ENCODE measurements around the gene GUCY1A1.

The GUCY1A1 gene

DNA sequence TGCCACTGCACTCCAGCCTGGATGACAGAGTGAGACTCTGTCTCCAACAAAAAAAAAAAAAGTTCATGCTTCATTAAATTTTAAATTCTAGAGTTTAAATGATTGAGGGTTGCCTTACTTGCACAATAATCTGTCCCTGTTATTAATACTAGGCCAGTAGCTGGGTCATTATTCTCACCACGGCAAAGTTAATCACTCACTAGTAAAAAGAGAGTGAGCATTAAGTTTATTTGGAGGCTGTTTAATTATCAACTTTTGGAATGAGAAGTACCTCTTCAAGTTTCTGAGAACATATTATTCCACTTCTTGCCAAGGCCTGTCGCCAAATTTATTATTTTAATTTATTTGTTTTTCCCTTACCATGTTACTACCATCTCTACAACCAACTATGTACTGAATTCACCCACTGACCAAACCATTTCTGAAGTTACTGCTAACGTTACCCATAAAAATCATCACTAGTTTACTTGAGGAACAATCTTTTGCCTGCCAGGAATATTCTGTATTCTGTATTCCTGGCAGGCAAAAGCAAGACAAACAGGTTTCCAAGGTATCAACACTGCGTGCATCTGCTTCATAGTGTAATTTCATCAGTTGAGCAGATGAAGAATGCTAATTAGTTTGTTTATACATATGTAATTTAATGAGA, 26.5 kb downstream of the GUCY1A1 start:
- no peak for DNase-seq

DNA sequence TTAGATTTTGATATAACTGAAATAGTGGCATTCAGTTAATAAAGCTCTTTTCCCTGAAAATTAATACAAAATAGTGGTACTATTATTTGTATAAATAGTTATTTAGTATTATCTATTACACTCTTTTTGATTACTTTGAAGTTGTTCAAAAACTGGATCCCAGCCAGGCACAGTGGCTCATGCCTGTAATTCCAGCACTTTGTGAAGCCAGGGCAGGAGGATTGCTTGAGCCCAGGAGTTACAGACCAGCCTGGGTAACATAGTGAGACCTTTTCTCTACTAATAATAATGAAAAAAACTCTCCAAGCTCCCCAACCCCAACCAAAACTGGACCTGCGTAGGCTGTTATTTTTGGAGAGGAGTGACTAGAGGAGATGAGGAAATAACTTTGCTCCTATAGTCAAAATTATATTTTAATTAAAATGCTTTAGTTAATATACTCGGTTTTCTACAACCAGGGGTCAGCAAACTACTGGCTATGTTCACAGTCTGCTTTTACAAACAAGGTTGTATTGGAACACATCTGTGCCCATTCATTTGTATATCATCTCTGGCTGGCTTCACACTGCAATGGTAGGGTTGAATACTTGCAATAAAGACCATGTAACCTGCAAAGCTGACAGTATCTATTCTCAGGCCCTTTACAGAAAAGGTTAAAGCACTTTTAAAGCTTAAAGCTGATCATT, 27.6 kb downstream of the GUCY1A1 start:
- no peak for DNase-seq

DNA sequence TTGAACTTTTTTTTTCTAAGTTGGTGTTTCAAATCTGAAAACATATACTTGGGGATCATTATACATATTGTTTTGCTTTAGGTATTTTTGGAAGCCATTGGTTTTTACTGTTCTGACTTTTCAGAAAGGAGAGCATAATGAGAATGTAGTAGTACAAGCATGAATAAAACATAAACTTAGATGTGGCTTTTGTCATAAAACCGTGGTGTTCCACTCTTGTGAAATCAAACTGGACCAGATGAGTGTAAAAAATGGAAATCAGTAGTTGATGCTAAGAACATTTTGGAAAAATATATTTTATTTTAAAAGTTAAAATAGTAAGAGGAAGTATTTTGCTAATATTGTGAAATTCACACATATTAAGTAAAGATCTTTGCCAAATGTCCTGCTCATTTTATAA, 29.6 kb downstream of the GUCY1A1 start:
- no peak for DNase-seq

DNA sequence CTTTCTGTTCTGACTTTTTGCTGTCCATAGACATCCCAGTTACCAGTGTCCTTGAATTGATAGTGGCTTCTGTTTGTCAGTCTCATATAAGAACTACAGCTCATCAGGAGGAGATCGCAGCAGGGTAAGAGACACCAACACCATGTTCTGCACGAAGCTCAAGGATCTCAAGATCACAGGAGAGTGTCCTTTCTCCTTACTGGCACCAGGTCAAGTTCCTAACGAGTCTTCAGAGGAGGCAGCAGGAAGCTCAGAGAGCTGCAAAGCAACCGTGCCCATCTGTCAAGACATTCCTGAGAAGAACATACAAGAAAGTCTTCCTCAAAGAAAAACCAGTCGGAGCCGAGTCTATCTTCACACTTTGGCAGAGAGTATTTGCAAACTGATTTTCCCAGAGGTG, 30.1 kb downstream of the GUCY1A1 start:
- no peak for DNase-seq

DNA sequence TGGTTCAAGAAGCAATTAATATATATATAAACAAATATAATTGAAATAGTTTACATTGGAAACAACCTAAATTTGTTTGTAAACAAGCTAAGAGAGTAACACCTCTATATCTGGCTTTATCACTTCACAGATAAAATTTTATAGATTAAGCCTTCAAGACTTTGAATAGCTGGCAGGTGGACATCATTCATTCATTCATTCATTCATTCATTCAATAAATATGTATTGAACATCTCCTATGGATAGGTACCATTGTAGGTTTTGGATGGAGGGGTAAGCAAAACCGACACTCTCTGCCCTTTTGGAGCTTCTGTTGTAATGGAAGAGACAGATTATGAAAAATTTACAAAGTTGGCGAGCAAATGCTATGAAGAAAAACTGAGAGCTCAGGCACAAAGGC, 35.2 kb downstream of the GUCY1A1 start:
- no peak for DNase-seq

DNA sequence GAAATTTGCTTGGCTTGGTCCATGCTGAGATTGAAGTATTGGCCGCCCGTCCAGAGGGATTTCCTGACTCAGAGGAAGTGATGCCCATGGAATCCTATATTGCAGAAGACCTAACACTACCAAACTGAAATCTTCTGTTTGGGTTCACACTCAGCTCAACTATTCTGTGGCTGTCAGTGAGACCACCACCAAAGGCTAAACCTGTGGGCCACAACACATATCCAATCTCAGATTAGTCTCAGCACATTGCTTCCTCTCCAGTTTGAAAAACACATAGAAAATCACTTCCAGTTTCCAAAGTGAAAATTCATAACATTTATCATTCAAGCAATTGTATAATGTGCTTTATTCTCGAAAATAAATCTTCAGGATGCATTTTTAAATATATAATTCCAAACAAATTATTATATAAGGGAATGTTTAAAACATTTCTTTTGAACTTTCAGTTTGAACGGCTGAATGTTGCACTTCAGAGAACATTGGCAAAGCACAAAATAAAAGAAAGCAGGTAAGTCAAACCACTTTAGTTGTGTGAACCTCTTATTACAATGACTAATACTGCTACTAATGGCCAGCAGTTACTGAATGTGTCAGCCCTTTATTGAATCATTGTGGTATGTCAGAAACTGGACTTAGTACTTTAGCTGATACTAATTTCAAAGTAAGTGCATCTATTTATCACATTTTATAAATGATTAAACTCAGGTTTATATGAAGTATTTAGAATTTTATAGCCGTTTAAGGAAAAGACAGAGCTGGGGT, 37.0 kb downstream of the GUCY1A1 start:
- no peak for DNase-seq

DNA sequence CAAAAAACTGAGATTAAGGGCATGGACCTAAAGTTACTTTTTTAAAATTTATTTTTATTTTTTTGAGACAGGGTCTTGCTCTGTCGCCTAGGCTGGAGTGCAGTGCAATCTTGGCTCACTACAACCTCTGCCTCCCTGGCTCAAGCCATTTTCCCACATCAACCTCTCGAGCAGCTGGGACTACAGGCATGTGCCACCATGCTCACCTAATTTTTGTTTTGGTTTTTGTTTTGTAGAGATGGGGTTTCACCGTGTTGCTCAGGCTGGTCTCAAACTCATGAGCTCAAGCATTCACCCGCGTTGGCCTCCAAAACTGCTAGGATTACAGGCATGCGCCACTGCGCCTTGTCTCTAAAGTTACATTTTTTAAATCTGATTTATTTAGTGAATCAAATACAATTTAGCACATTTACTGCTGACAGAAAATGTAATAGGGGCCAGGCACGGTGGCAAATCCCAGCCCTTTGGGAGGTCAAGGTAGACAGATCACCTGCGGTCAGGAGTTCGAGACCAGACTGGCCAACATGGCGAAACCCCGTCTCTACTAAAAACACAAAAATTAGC, 38.3 kb downstream of the GUCY1A1 start:
- no peak for DNase-seq

DNA sequence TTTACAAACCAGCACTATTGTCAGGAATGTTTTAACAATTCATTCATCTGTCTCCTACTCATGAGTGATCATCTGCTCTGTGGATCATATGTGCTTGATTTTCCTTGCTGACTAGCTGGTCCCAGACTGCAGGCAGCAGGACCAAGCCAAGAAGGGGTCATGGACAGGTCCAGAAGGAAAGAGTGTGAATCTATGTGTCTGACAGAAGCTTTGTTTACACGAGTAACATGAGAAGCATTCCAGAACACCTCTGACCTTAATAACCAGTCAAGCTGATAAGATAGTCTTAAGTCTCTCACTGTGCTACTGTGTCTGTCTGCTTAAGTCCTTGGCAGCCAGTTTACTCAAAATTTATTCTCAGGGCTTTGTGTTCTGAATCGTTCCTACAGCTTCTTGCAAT, 39.0 kb downstream of the GUCY1A1 start:
- DNase-seq, result no peak

DNA sequence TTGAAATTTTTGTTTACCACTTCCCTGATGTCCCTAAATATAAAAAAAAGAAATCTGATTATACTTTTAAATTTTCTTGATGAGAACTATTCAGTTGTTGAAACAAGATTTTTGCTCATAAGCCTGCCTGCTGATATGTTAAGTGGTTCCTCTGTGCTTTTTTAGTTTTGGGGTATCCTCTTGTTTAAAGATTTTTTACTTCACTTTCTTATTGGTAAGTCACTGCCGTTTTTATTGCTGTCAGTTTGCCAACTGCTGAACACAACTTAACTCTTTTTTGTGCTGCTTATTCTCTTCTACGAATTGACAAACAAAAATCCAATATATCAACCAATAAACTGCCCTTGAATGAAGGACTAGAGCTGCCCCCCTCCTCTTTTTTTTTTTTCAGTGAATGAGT, 39.5 kb downstream of the GUCY1A1 start:
- DNase-seq, result no peak

DNA sequence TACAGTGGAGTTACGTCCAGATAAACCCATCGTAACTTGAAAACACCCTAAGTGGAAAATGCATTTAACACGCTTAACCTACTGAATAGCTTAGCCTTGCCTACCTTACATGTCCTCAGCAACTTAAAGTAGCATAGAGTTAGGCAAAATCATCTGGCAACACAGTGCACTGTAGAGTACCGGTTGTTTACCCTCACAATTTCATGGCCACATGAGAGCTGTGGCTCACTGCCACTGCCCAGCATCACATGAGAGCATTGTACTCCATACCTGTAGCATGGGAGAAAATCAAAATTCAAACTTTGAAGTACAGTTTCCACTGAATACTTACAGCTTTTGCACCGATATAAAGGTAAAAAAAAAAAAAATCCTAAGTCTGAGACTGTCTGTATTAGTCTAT, 40.6 kb downstream of the GUCY1A1 start:
- DNase-seq, result no peak

DNA sequence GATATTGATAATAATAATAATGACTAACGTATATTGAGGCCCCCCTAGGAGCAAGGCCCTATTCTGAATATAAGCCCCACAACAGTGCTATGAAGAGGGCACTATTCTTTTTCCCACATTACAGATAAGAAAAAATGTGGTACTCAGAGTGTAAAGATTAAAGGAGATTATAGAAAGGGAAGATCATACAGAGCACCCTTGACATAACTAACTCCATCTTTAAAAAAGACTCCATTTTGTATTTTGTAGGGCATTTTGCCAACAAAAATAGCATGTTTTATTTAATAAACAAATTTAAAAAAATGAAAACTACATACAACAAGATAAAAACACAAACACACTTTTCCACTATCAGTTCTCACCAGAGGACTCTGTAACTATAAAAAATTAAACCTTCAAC, 42.1 kb downstream of the GUCY1A1 start:
- DNase-seq, result no peak

DNA sequence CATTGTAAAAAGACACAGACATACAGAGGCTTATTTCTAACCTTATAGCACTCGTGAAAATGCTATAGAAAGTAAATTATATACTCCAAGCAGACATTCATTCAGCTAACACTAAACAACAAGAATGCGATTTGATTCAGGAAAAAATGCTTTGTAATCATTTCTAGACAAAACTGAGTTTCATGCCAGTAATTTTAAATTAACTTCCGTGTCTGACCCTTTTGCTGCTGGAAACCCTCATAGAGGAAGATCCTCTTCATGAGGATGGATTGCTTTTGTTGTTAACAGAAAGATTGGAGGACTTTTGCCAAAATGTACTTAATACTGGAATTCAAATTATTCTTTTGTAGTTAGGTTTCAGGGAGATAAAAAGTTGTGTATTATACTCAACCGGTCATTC, 43.3 kb downstream of the GUCY1A1 start:
- no peak for DNase-seq

DNA sequence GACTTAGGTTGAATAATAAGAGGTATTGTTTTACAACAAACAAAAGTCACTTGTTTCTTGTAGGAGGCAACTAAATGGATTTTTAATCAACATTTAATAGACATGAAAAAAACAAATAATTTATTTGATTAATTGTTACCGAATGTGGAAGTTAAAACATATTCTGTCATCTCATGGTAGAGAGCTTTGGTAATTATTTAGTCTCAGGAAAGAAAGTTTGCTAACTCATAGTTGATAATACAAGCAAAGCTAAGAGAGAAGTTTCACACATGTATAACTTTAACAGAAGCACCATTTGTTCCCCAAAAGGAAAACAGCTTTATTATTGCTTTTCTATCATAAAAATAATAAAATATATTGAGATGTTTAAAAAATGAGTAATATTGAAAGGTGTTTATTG, 44.9 kb downstream of the GUCY1A1 start:
- DNase-seq, result no peak

DNA sequence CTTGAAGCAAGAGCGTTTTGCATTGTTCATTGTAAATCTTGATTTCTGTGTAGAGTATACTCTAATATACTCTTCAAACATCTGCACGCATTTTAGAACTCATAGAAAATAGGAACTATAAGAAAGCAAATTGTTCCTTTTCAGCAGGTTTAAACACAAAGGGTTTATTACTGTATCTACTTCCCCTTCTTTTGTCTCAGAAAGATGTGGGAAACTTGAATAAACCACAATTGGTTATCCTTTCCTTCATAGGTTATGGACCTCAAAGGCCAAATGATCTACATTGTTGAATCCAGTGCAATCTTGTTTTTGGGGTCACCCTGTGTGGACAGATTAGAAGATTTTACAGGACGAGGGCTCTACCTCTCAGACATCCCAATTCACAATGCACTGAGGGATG, 46.2 kb downstream of the GUCY1A1 start:
- no peak for DNase-seq

DNA sequence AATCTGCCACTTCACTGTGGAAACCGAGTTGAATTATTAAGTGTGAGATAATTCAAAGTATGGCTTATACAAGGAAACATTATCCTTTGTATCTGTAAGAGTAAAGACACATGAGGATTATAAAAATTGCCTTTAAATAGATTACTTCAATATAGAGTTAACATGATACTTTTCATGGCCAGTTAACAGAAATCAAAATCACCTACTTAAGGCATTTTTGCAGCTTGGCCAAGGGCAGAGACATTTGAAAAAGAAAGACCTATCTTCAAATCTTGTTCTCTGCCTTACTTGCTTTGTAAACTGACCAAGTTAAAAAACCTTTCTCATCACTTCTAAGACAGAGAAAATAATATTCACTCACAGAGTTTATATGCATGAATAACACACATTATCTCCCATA, 47.3 kb downstream of the GUCY1A1 start:
- no peak for DNase-seq

DNA sequence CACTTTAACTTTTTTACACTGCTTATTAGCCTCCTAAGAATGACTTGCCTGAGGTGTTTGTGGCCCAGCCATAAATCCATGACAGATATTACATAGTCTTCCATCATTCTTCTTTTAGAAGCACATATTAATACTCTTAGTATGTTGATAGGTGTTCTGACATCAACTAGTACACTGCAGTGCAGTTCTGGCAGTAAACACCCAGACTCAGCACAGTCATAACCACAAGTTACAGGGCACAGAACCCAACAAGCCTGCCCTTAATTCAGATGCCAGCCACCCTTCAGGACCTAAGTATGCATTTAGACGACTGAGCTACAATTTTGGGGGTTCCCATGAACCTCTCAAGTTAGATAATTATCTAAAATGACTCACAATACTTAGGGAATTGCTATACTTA, 55.7 kb downstream of the GUCY1A1 start:
- DNase-seq, result no peak

DNA sequence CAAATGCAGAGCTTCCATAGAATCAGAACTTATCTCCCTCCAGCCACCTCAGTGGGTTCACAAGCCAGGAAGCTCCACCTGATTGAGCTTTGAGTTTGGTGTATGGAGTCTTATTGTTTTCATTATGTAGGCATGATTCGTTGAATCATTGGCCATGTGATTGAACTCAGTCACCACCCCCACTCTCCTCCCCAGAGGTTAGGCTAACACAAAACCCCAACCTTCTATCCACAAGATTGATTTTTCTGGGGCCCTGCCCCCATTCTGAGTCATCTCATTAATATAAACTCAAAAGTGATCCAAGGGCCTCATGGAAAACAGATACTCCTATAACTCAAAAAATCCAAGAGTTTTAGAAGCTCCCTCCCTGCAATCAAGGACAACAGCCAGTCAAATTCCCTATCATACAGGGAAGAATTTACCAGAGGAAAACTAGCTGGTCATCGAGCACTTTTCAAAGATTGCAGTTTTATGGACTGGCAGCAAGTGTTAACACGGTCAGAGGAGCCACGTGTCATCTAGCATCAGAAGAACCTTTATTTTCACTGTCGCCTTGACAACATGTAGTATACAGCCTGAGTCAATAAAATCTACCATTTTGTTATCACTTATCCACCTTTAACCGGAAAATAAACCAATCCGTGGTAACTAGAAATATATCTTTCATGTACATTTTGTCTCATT, 56.3 kb downstream of the GUCY1A1 start:
- no peak for DNase-seq

DNA sequence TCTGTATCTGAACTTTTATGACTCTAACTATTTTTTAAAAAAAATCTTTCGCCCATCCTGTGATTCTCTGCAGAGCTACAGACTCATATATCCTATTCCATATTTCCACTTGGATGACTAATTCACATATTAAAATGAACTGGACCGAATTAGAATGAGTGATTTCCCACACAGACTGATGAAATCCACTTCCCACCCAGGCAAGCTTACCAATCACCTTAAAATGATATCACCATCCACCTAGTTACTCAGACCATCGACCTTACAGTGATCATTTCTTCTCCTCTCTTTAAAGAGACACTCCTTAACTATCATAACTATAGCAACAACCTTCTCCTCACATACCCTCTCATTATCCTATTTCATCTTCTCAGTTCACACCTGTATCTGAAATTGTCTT, 58.1 kb downstream of the GUCY1A1 start:
- DNase-seq, result no peak

DNA sequence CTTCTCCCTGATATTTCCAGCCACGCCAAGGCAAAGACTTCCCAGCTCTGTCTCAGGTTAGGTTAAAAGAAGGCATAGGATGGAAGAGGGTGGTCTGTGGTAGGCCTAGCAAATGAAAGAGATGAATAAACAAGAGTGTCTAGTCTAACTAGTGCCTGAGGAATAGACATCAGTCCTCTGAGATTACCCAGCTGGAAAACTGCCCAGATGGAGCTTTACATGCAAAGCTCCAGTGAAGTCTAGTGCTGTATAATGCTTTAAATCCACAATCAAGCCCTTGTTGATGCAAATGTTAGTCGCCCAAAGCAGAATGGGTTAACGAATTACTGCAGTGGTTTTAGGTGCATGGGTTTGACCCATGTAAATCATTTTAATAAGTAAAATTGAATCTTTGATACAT, 67.4 kb downstream of the GUCY1A1 start:
- DNase-seq, result no peak

DNA sequence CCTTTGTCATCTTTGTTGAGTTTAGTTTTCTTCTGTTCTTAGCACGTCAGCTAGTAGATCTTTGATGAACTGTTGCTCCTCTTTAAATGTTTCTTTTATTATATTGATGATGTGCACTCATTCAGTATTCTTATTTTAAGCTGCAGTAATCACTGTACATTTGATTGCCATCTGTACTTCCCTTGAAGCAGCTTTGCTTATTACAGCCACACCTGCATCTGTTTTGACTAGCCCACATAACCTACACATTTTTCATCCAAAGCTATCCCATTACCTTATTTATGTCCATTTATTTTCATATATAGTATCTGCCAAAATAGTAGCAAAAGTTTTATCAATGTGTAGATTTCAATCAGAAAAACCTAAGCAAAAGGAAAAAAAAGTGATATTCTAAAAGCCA, 68.3 kb downstream of the GUCY1A1 start:
- no peak for DNase-seq

DNA sequence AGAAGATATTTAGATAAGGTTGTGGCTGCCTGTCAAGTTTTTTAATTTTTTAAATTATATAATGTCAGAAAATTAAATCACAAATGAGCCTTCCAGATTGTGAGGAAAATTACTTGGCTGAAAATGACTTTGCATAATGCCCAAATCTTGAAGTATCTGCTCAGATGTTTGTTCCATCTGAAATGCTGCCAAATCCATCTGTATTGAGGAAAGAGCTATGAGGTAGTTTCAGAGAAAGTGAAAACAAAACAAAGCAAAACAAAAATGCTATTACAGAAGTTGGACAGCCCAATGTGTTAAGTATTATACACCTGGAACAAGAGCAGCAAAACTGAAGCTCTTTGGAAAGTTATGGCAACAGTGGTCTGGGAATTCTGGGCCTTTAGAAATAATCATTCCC, 68.8 kb downstream of the GUCY1A1 start:
- DNase-seq, result no peak

DNA sequence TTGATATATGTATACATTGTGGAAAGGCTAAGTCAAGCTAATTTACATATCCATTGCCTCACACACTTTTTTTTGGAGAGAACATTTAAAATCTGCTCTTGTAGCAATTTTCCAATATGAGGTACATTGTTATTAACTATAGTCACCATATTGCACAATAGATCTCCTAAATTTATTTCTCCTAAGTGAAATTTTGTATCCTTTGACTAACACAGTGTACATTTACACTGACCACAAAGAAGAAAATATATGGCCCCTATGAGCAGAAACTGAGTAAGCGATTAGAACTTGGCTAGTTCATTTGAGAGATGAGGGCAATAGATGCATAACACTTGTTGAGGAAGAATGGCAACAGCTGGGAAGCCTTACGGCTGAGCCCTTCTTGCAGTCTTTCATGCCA, 71.9 kb downstream of the GUCY1A1 start:
- DNase-seq, result no peak

DNA sequence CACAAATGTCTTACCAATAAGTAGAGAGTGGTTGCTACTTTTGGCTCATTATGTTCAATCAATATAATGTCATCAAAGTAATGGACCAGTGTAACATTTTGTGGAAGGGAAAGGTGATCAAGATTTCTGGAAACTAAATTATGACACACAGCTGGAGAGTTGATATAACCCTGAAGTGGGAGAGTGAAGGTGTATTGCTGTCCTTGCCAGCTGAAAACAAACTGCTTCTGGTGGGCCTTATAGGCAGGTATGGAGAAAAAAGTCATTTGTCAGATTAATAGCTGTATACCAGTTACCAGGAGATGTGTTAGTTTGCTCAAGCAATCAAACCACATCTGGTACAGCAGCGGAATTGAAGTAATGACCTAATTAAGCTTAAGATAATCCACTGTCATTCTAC, 74.9 kb downstream of the GUCY1A1 start:
- DNase-seq, result no peak

Measured in stimulated activated CD4-positive, alpha-beta T cell treated with anti-CD3 and anti-CD28 coated beads, Interleukin-15, amount 100 ng/mL, for 24 hours (primary cell).